IMR-90 (cell line): ENCODE data around the gene KLF13.

Source experiments
- CEBPB ChIP-seq: IDR thresholded peaks from 2 replicates; pipeline ENCODE4 v1.6.1; 2012; ENCODE audit warnings: low read depth, low read length, improper control_type of control experiment
- CTCF ChIP-seq: conservative IDR thresholded peaks from 2 replicates; pipeline ENCODE4 v1.5.1; 2012; ENCODE audit warnings: mild to moderate bottlenecking, low read depth, low read length, improper control_type of control experiment
- FOS ChIP-seq: fragments of 150-350 bp; IDR thresholded peaks from 2 replicates; pipeline ENCODE4 v1.6.1; 2016; ENCODE audit warnings: low read depth, low read length
- POLR2A ChIP-seq: IDR thresholded peaks from 2 replicates; pipeline ENCODE4 v1.6.1; 2012; ENCODE audit warnings: mild to moderate bottlenecking, low read depth, low read length
- USF2 ChIP-seq: fragments of 150-350 bp; IDR thresholded peaks from 2 replicates; pipeline ENCODE4 v1.6.1; 2017; ENCODE audit warnings: mild to moderate bottlenecking, antibody characterized with exemption, low read length, low read depth

- no peak for TF ChIP-seq CTCF
- TF ChIP-seq FOS: no peak
- TF ChIP-seq USF2: no peak
- no peak for TF ChIP-seq POLR2A
- no peak for TF ChIP-seq CEBPB
Measured at GRCh38 chr15:31347067-31347975, 20.7 kb downstream of the KLF13 start.
